Cardiac muscle cell (in vitro differentiated cells and primary cell): ENCODE data around the gene FHL5. TPM values are rescaled to one million over a fixed set of nuclear protein-coding genes. Genes with fewer than 3 reads are reported as not detected.

Experiments used
- DNase-seq, 2 donors: peaks; one replicate each; pipeline versions ENCODE4 v3.0.0 to v3.0.0-alpha.2; 2010 to 2017; ENCODE audit warnings: low read depth in 1 of 2, low spot score in 1 of 2
- H3K27ac ChIP-seq: fragments of 200-600 bp; sonication (generic); 2 replicates; pipeline ENCODE4 v1.5.1; 2016
- H3K27me3 ChIP-seq: fragments of 200-600 bp; sonication (generic); 2 replicates; pipeline ENCODE4 v1.6.0; 2016; ENCODE audit warnings: control low read depth
- H3K36me3 ChIP-seq: fragments of 200-600 bp; sonication (generic); 2 replicates; pipeline ENCODE4 v1.5.1; 2016; ENCODE audit warnings: control low read depth
- H3K4me1 ChIP-seq: fragments of 200-600 bp; sonication (generic); 2 replicates; pipeline ENCODE4 v1.8.1; 2017; ENCODE audit warnings: low read depth, mild to moderate bottlenecking, mixed run types
- H3K4me3 ChIP-seq: fragments of 200-600 bp; sonication (generic); 2 replicates; pipeline ENCODE4 v1.5.1; 2016; ENCODE audit warnings: mild to moderate bottlenecking
- H3K9me3 ChIP-seq: fragments of 200-600 bp; sonication (generic); 2 replicates; pipeline ENCODE4 v1.5.1; 2017; ENCODE audit warnings: low read depth, mild to moderate bottlenecking, control low read depth
- CTCF ChIP-seq: IDR thresholded peaks from 2 replicates; pipeline ENCODE4 v1.5.1; 2012; ENCODE audit warnings: low read depth, mild to moderate bottlenecking, low read length
- polyA plus RNA-seq: library from polyadenylated mRNA; unstranded; fragments of >200 nt; fragmentation: Nextera tagmentation; extraction: Ambion mirVana; gene quantifications from 2 replicates; pipeline ENCODE4 v1.2.1, GENCODE V29; 2016
- total RNA-seq: library from RNA; depleted of rRNA; stranded (reverse); fragments of >200 nt; gene quantifications from 2 replicates; pipeline ENCODE4 v1.2.3, GENCODE V29; 2016

FHL5 gene
- total RNA-seq (not detected in 2 replicates), polyA plus RNA-seq (not detected in 2 replicates)

- TF ChIP-seq CTCF = no peak
- H3K9me3 ChIP-seq = no peaks in the 10 kb centered on the region
- no peaks in the 10 kb centered on the region for H3K4me1 ChIP-seq
- peak in 1 of 2 donors; percentile 2 for DNase-seq
- no peaks in the 10 kb centered on the region for H3K36me3 ChIP-seq
- H3K4me3 ChIP-seq = no peak within 1 kb of the TSS
- no peaks in the 10 kb centered on the region for H3K27me3 ChIP-seq
- H3K27ac ChIP-seq = no peak within 1 kb of the TSS
Measured at GRCh38 chr6:96562886-96563285, at the start of gene FHL5. TSS of gene FHL5 (plus strand) at chr6:96563128. CDS start at chr6:96603614, 40,486 bp downstream.

GRCh38 chr6:96520171-96521115, 42.5 kb upstream of the FHL5 start:
- H3K4me1 ChIP-seq = peaks cover 13% of the 10 kb centered on the region
- no peaks in the 10 kb centered on the region for H3K27me3 ChIP-seq
- peak in 1 of 2 donors; percentile 49 for DNase-seq
- H3K27ac ChIP-seq = no peak overlapping the region
- peak overlapping the region; percentile 85 for H3K4me3 ChIP-seq
- no peaks in the 10 kb centered on the region for H3K9me3 ChIP-seq
- H3K36me3 ChIP-seq = peaks cover 11% of the 10 kb centered on the region
- no peak for TF ChIP-seq CTCF

GRCh38 chr6:96521306-96521643, 41.7 kb upstream of the FHL5 start:
- H3K9me3 ChIP-seq = no peaks in the 10 kb centered on the region
- peak overlapping the region; percentile 85 for H3K4me3 ChIP-seq
- peaks cover 17% of the 10 kb centered on the region for H3K36me3 ChIP-seq
- H3K4me1 ChIP-seq = peaks cover 13% of the 10 kb centered on the region
- no peak for TF ChIP-seq CTCF
- no peaks in the 10 kb centered on the region for H3K27me3 ChIP-seq
- DNase-seq = no peak
- peak overlapping the region; percentile 99 for H3K27ac ChIP-seq

GRCh38 chr6:96521644-96522464, 41.1 kb upstream of the FHL5 start, which contains the start of gene UFL1:
TSS of gene UFL1 (plus strand) at chr6:96521806. CDS start at chr6:96521874, 68 bp downstream.
- H3K9me3 ChIP-seq = no peaks in the 10 kb centered on the region
- peaks cover 13% of the 10 kb centered on the region for H3K4me1 ChIP-seq
- DNase-seq = peak; percentile 95 to 97
- peak within 1 kb of the TSS; percentile 99 for H3K27ac ChIP-seq
- peak within 1 kb of the TSS; percentile 85 for H3K4me3 ChIP-seq
- peaks cover 23% of the 10 kb centered on the region for H3K36me3 ChIP-seq
- no peak for TF ChIP-seq CTCF
- no peaks in the 10 kb centered on the region for H3K27me3 ChIP-seq

GRCh38 chr6:96522465-96523009, 40.4 kb upstream of the FHL5 start:
- TF ChIP-seq CTCF = no peak
- peak overlapping the region; percentile 99 for H3K27ac ChIP-seq
- H3K4me3 ChIP-seq = peak overlapping the region; percentile 85
- peak; percentile 3 to 22 for DNase-seq
- H3K36me3 ChIP-seq = peaks cover 30% of the 10 kb centered on the region
- peaks cover 13% of the 10 kb centered on the region for H3K4me1 ChIP-seq
- no peaks in the 10 kb centered on the region for H3K9me3 ChIP-seq
- no peaks in the 10 kb centered on the region for H3K27me3 ChIP-seq
